ENCODE measurements around the gene RPN1. TPM values are rescaled to one million over a fixed set of nuclear protein-coding genes. Genes with fewer than 3 reads are reported as not detected.

The RPN1 gene
- total RNA-seq, 2 experiments from 2014 or later: 133 TPM

- TF ChIP-seq CTCF (IDR thresholded peaks at IDR 0.05): no peak
- ChIA-PET POLR2A (interaction anchor here (1.2 kb wide), 1 partner anchor 18 kb away, joined by 3 read pairs; no protein-coding TSS in a partner anchor), CTCF (no interaction called here)
- ATAC-seq: no peak
- intact Hi-C loops (cut with micrococcal nuclease): no loop called here
- H3K4me3 Mint-ChIP-seq: no peak overlapping the region
- H3K36me3 Mint-ChIP-seq (ENCODE audit: low read depth): peaks cover 7% of the 10 kb centered on the region
- DNase-seq: no peak
- peaks cover 4% of the 10 kb centered on the region for H3K4me1 Mint-ChIP-seq (ENCODE audit: low read depth)
- no peaks in the 10 kb centered on the region for H3K27me3 Mint-ChIP-seq
- H3K9me3 Mint-ChIP-seq: no peaks in the 10 kb centered on the region
- no peak overlapping the region for H3K27ac Mint-ChIP-seq
These were observed 37.4 kb downstream of the RPN1 start for GRCh38 chr3:128613083-128613829.

- CTCF ChIA-PET: no interaction called here
These were observed 40.1 kb downstream of the RPN1 start for GRCh38 chr3:128610451-128611070.

GRCh38 chr3:128609294-128609693, 41.3 kb downstream of the RPN1 start:
- POLR2A ChIA-PET: interaction anchor here (0.9 to 1.0 kb wide), 2 partner anchors 8 to 12 kb away, joined by 3 to 4 read pairs; no protein-coding TSS in a partner anchor
- peaks cover 3% of the 10 kb centered on the region for H3K27me3 Mint-ChIP-seq
- no peak for DNase-seq

More at GRCh38 chr3:128610451-128611070, 40.1 kb downstream of the RPN1 start:
- no peak for TF ChIP-seq CTCF (IDR thresholded peaks at IDR 0.05)
- Mint-ChIP-seq H3K27ac (no peak overlapping the region), H3K36me3 (ENCODE audit: low read depth) (no peaks in the 10 kb centered on the region), H3K9me3 (no peaks in the 10 kb centered on the region), H3K27me3 (peaks cover 3% of the 10 kb centered on the region), H3K4me3 (no peak overlapping the region), H3K4me1 (ENCODE audit: low read depth) (no peaks in the 10 kb centered on the region)
- intact Hi-C loops (cut with micrococcal nuclease): no loop called here
- no peak for DNase-seq
- no peak for ATAC-seq
- POLR2A ChIA-PET: no interaction called here

GRCh38 chr3:128607710-128608048, 42.9 kb downstream of the RPN1 start:
- POLR2A ChIA-PET: interaction anchor here (0.6 to 1.6 kb wide), 6 partner anchors 8 to 159 kb away, joined by 3 to 5 read pairs (median 4); no protein-coding TSS in a partner anchor
- no peak for TF ChIP-seq CTCF (IDR thresholded peaks at IDR 0.05)
- Mint-ChIP-seq H3K36me3 (ENCODE audit: low read depth) (no peaks in the 10 kb centered on the region), H3K27me3 (peaks cover 3% of the 10 kb centered on the region), H3K4me3 (no peak overlapping the region), H3K9me3 (no peaks in the 10 kb centered on the region), H3K27ac (no peak overlapping the region), H3K4me1 (ENCODE audit: low read depth) (no peaks in the 10 kb centered on the region)
- DNase-seq (no peak), ATAC-seq (no peak)
- intact Hi-C loops (cut with micrococcal nuclease): loop anchor here (10.0 kb wide), 1 partner anchor 113 kb away; the partner anchor contains the start of gene GATA2
- CTCF ChIA-PET: interaction anchor here (0.7 to 5.2 kb wide), 16 partner anchors 9 to 532 kb away, joined by 3 to 38 read pairs (median 4); partner anchors contain the start of gene ACAD9

More at GRCh38 chr3:128609294-128609693, 41.3 kb downstream of the RPN1 start:
- H3K4me3 Mint-ChIP-seq: no peak overlapping the region
- H3K27ac Mint-ChIP-seq: no peak overlapping the region
- H3K9me3 Mint-ChIP-seq: no peaks in the 10 kb centered on the region
- no peak for TF ChIP-seq CTCF (IDR thresholded peaks at IDR 0.05)
- CTCF ChIA-PET: interaction anchor here (0.9 to 5.2 kb wide), 13 partner anchors 8 to 269 kb away, joined by 3 to 38 read pairs (median 4); partner anchors contain the start of gene ACAD9
- intact Hi-C loops (cut with micrococcal nuclease): loop anchor here (10.0 kb wide), 1 partner anchor 114 kb away; the partner anchor contains the start of gene GATA2
- H3K4me1 Mint-ChIP-seq (ENCODE audit: low read depth): no peaks in the 10 kb centered on the region
- no peak for ATAC-seq
- no peaks in the 10 kb centered on the region for H3K36me3 Mint-ChIP-seq (ENCODE audit: low read depth)
